ENCODE results near the gene TRIM41. TPM values are rescaled to one million over a fixed set of nuclear protein-coding genes. Genes with fewer than 3 reads are reported as not detected.

Gene TRIM41
- total and polyA plus RNA-seq, 12 donors: 13.3 to 56.2 (median 19.6) TPM

DNA sequence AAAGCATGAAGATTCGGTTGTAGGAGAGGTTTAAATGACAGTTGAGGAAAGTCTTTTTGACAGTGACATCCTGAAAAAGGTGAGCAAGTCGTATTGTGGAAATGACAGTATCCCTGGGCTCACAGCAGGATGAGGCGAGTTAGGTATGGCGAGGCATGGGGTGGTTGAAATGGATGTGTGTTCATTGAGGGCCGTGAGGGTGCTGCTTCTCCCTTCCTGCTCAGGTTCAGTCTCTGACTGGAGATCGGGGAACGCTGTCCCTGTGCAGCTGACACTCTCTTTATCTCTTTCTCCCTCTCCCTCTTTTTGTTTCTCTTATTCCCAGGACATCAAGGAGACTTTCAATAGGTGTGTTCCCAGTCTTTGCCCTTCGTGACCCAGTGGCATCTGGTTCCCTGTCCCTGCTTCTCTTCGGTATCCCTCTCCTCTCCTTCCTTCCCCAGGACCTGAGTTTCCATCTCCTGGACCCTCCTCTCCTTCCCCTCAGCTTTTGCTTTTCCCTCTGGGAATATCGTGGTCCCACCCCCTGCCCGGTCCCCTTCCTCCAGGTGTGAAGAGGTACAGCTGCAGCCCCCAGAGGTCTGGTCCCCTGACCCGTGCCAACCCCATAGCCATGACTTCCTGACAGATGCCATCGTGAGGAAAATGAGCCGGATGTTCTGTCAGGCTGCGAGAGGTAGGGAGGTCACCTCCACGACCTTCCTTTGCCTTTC, 10.2 kb downstream of the TRIM41 start:
- Histone ChIP-seq H3K27ac (no peak overlapping the region), H3K9me3 (replicated peaks in 1 of 3) (no peaks in the 10 kb centered on the region), H3K27me3 (no peaks in the 10 kb centered on the region), H3K4me1 (replicated peaks in 1 of 2) (no peaks in the 10 kb centered on the region), H3K4me3 (no peak overlapping the region), H3K36me3 (replicated peaks in 1 of 2) (peaks cover 0 to 72% of the 10 kb centered on the region in 2 donors)
- no peak for DNase-seq
- TF ChIP-seq, protein P1, sequence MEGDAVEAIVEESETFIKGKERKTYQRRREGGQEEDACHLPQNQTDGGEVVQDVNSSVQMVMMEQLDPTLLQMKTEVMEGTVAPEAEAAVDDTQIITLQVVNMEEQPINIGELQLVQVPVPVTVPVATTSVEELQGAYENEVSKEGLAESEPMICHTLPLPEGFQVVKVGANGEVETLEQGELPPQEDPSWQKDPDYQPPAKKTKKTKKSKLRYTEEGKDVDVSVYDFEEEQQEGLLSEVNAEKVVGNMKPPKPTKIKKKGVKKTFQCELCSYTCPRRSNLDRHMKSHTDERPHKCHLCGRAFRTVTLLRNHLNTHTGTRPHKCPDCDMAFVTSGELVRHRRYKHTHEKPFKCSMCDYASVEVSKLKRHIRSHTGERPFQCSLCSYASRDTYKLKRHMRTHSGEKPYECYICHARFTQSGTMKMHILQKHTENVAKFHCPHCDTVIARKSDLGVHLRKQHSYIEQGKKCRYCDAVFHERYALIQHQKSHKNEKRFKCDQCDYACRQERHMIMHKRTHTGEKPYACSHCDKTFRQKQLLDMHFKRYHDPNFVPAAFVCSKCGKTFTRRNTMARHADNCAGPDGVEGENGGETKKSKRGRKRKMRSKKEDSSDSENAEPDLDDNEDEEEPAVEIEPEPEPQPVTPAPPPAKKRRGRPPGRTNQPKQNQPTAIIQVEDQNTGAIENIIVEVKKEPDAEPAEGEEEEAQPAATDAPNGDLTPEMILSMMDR (IDR thresholded peaks at IDR 0.05): no peak
- no peak for TF ChIP-seq POLR2A (IDR thresholded peaks at IDR 0.05)
- 78 to 86% (median 82%) methylated on average over 16 of the region's 16 CpGs for WGBS, 4 donors
- intact Hi-C loops (cut with DNase I): no loop called here

DNA sequence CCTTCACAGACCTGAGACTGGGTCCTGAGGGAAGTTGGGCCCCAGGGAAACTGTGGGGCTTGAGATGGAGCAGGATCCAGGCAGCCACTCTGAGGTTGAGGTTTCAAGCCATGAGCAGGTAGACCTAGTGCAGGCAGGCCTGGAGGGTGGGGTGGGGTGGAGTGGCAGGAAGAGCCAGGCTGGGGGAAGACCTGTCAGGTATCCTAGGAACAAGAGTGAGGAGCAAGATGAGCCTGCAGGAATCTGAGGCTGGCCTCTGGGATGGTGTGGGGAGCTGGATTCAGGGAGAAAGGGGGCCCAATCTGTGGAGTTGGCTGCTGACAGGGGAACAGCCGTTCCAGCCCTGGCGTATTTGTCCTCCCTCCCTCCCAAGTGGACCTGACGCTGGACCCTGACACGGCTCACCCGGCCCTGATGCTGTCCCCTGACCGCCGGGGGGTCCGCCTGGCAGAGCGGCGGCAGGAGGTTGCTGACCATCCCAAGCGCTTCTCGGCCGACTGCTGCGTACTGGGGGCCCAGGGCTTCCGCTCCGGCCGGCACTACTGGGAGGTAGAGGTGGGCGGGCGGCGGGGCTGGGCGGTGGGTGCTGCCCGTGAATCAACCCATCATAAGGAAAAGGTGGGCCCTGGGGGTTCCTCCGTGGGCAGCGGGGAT, 10.8 kb downstream of the TRIM41 start:
- intact Hi-C loops (cut with DNase I): no loop called here
- H3K9me3 ChIP-seq (replicated peaks in 1 of 3): no peaks in the 10 kb centered on the region
- 87 to 96% (median 89%) methylated on average over 5 to 24 of the region's 24 CpGs for WGBS, 4 donors
- peaks cover 4 to 79% of the 10 kb centered on the region in 2 donors for H3K36me3 ChIP-seq (replicated peaks in 1 of 2)
- TF ChIP-seq, protein P1 (IDR thresholded peaks at IDR 0.05): no peak
- TF ChIP-seq POLR2A (IDR thresholded peaks at IDR 0.05): no peak
- no peak for DNase-seq
- no peak overlapping the region for H3K4me3 ChIP-seq
- H3K27ac ChIP-seq: no peak overlapping the region
- no peaks in the 10 kb centered on the region for H3K27me3 ChIP-seq
- H3K4me1 ChIP-seq (replicated peaks in 1 of 2): no peaks in the 10 kb centered on the region

DNA sequence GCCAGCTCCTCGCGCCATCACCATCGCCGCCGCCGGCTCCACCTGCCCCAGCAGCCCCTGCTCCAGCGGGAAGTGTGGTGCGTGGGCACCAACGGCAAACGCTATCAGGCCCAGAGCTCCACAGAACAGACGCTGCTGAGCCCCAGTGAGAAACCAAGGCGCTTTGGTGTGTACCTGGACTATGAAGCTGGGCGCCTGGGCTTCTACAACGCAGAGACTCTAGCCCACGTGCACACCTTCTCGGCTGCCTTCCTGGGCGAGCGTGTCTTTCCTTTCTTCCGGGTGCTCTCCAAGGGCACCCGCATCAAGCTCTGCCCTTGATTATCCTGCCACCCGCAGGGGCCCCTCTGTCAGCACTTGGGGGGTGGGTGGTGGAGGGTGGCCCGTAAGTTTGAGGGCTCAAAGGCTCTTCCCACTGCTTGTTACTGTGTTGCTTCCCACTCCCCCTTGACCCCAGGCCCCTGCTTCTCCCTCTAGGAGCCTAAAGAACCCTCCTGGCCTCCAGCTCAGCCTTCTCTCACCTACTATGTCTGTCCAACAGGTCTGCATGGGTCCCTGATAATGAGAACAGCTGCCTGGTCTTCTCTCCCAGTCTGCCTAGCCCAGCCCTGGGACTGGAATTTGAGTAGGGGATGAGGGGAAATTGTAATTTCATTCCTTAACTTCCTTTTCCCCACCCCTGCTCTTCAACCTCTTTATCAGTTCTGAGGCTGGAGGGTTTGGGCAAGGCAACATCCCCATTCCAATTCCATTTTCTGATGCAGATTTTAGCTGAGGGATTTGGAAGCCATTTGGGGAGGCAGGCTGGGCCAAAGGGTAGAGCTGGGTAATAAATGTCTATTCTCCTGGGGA, 11.6 kb downstream of the TRIM41 start:
- H3K4me1 ChIP-seq (replicated peaks in 1 of 2): no peaks in the 10 kb centered on the region
- H3K36me3 ChIP-seq (replicated peaks in 1 of 2): peaks cover 4 to 83% of the 10 kb centered on the region in 2 donors
- WGBS, 4 donors: 43 to 78% (median 70%) methylated on average over 7 to 22 of the region's 22 CpGs
- H3K4me3 ChIP-seq: no peak overlapping the region
- no peak for DNase-seq
- H3K27me3 ChIP-seq: no peaks in the 10 kb centered on the region
- H3K9me3 ChIP-seq (replicated peaks in 1 of 3): no peaks in the 10 kb centered on the region
- intact Hi-C loops (cut with DNase I): no loop called here
- TF ChIP-seq, protein P1 (IDR thresholded peaks at IDR 0.05): no peak
- no peak for TF ChIP-seq POLR2A (IDR thresholded peaks at IDR 0.05)
- no peak overlapping the region for H3K27ac ChIP-seq

DNA sequence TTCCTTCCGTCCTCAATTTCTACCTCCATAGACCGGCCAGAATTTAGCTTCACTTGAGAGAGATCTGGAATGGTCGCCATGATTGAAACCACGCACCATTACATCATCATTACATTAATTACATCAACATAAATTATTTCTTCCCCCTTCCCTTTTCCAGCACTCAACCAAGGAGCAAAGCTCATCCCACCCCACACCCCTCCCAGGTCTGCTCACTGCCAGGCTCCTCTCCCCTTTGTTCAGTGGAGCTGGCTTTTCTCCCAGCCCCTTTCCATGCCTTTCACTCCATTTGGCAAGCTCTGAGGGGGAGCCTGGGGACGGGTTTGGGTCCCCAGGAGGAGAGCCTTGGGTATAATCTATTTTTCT, 12.2 kb downstream of the TRIM41 start:
- Histone ChIP-seq H3K27ac (no peak overlapping the region), H3K9me3 (replicated peaks in 1 of 3) (no peaks in the 10 kb centered on the region), H3K27me3 (no peaks in the 10 kb centered on the region), H3K4me1 (replicated peaks in 1 of 2) (peaks cover 0 to 6% of the 10 kb centered on the region in 2 donors), H3K4me3 (no peak overlapping the region), H3K36me3 (replicated peaks in 1 of 2) (peaks cover 4 to 89% of the 10 kb centered on the region in 2 donors)
- intact Hi-C loops (cut with DNase I): no loop called here
- no peak for TF ChIP-seq POLR2A (IDR thresholded peaks at IDR 0.05)
- TF ChIP-seq, protein P1 (IDR thresholded peaks at IDR 0.05): no peak
- no peak for DNase-seq
- 75 to 87% (median 84%) methylated on average over 5 of the region's 5 CpGs for WGBS, 4 donors

All from adrenal gland (tissue), 12 donors.